Ovary (tissue), 9 donors: ENCODE results near the gene UPK3A. TPM values are rescaled to one million over a fixed set of nuclear protein-coding genes. Genes with fewer than 3 reads are reported as not detected.

ENCODE experiments used
- DNase-seq, 5 donors: peaks; one replicate each; pipeline ENCODE4 v3.0.0-alpha.2; 2019 to 2020
- H3K27ac ChIP-seq, 2 donors: fragments of 200-600 bp; one replicate each; pipeline versions ENCODE4 v1.5.1 to v1.8.0; 2019 to 2022
- H3K27me3 ChIP-seq: fragments of 200-600 bp; one replicate; pipeline ENCODE4 v1.8.0; 2022
- H3K36me3 ChIP-seq: fragments of 200-600 bp; sonication (generic); one replicate; pipeline ENCODE4 v1.5.1; 2019
- H3K4me1 ChIP-seq: one replicate; pipeline ENCODE4 v1.8.1; 2013; ENCODE audit warnings: mild to moderate bottlenecking, moderate library complexity; ENCODE audit not compliant: insufficient read depth
- H3K4me3 ChIP-seq: fragments of 200-600 bp; sonication (generic); one replicate; pipeline ENCODE4 v1.5.1; 2017
- H3K9me3 ChIP-seq, 2 donors: fragments of 200-600 bp in 1 of 2; sonication (generic) in 1 of 2; one replicate each; pipeline versions ENCODE4 v1.5.1 to v1.8.1; 2013 to 2019; ENCODE audit warnings: mild to moderate bottlenecking in 1 of 2, moderate library complexity in 1 of 2
- CTCF ChIP-seq, 3 donors: fragments of 450-650 bp in 2 of 3; fragments of 200-600 bp in 1 of 3; IDR thresholded peaks; one replicate each; pipeline versions ENCODE4 v1.5.1 to v1.8.0; 2016 to 2022; ENCODE audit warnings: antibody characterized with exemption in 3 of 3, mild to moderate bottlenecking in 1 of 3
- EP300 ChIP-seq: sonication (generic); formaldehyde crosslinking; IDR thresholded peaks from one replicate; pipeline ENCODE4 v1.6.1; 2017; ENCODE audit warnings: antibody characterized with exemption
- POLR2A ChIP-seq: fragments of 450-650 bp; IDR thresholded peaks from one replicate; pipeline ENCODE4 v1.6.1; 2017; ENCODE audit warnings: antibody characterized with exemption, mild to moderate bottlenecking, moderate library complexity
- WGBS, 3 donors: extraction: QIAGEN DNeasy Blood & Tissue Kit in 1 of 3; methylation state at CpG; one replicate each; pipeline versions ENCODE4 v1.1.5 to v1.1.7; 2013 to 2017; 5-methylcytosine and 5-hydroxymethylcytosine counted together
- intact Hi-C, 4 donors: fragments of 100-400 bp; cut with DNase I; formaldehyde crosslinking; loops; one replicate each; pipeline versions ENCODE4 v1.11.0 to v1.15.1; 2022 to 2023
- polyA plus RNA-seq, 2 donors: library from polyadenylated mRNA; stranded (reverse); fragments of 200-250 nt in 1 of 2; fragments of 350-450 nt in 1 of 2; fragmentation: Illumina TruSeq in 1 of 2; extraction: RNeasy Lipid Tissue Mini Kit (QIAGEN cat#74804) in 1 of 2; gene quantifications; one replicate each; pipeline ENCODE4 v1.2.3, GENCODE V29; 2013 to 2014
- total RNA-seq, 7 donors: library from RNA; depleted of rRNA in 2 of 7; stranded (reverse); fragments of >200 nt in 2 of 7; fragmentation: NEBNext Ultra II Directional in 3 of 7; extraction: Animal tissue kit (Norgen Biotek cat#: 25700) in 3 of 7; gene quantifications; one replicate each; pipeline versions ENCODE4 v1.1.0 to v1.2.4, GENCODE V29; 2016 to 2023
- donor health status: DM: no; HTN: no; CAD: no; lungs with moderate emphysema.
- donor health status: DM: no; HTN: no; CAD: no.
- donor health status: Bipolar disorder and iron deficiency.
- donor health status: DM: yes; HTN: yes; CAD: no.
- donor health status: DM: no; HTN: no; CAD: no.
- donor health status: DM: yes; HTN: yes; CAD: no.

The UPK3A gene
- total and polyA plus RNA-seq, 9 donors, result 0.22 TPM; not detected in 8

GRCh38 chr22:45332001-45332400, 47.3 kb downstream of the UPK3A start:
- H3K36me3 ChIP-seq, result no peaks in the 10 kb centered on the region
- WGBS, 3 donors, result 93 to 97% (median 95%) methylated on average over 7 of the region's 7 CpGs
- intact Hi-C loops, result no loop called here

GRCh38 chr22:45334068-45334467, 49.3 kb downstream of the UPK3A start:
- no peak for DNase-seq
- TF ChIP-seq EP300 (no peak), CTCF (IDR thresholded peaks at IDR 0.05) (no peak), POLR2A (no peak)
- Histone ChIP-seq H3K27me3 (no peaks in the 10 kb centered on the region), H3K36me3 (no peaks in the 10 kb centered on the region), H3K27ac (no peak overlapping the region), H3K9me3 (no peaks in the 10 kb centered on the region), H3K4me3 (no peak overlapping the region), H3K4me1 (peaks cover 7% of the 10 kb centered on the region)
- WGBS, 3 donors, result 63 to 65% (median 64%) methylated on average over 5 of the region's 5 CpGs
- intact Hi-C loops, result no loop called here

More at GRCh38 chr22:45332001-45332400, 47.3 kb downstream of the UPK3A start:
- H3K4me3 ChIP-seq, result no peak overlapping the region
- no peaks in the 10 kb centered on the region for H3K9me3 ChIP-seq
- no peak overlapping the region for H3K27ac ChIP-seq
- TF ChIP-seq EP300 (no peak), POLR2A (no peak), CTCF (IDR thresholded peaks at IDR 0.05) (no peak)
- DNase-seq, result no peak
- H3K27me3 ChIP-seq, result no peaks in the 10 kb centered on the region
- H3K4me1 ChIP-seq, result peaks cover 4% of the 10 kb centered on the region

GRCh38 chr22:45334528-45334927, 49.8 kb downstream of the UPK3A start:
- H3K27ac ChIP-seq, result no peak overlapping the region
- TF ChIP-seq EP300, result no peak
- no peak for TF ChIP-seq POLR2A
- no peak for TF ChIP-seq CTCF (IDR thresholded peaks at IDR 0.05)
- no peaks in the 10 kb centered on the region for H3K36me3 ChIP-seq

GRCh38 chr22:45335021-45335818, 50.5 kb downstream of the UPK3A start:
- Histone ChIP-seq H3K36me3 (no peaks in the 10 kb centered on the region), H3K27me3 (no peaks in the 10 kb centered on the region), H3K4me1 (peaks cover 7% of the 10 kb centered on the region), H3K4me3 (no peak overlapping the region), H3K27ac (no peak overlapping the region), H3K9me3 (no peaks in the 10 kb centered on the region)
- TF ChIP-seq POLR2A (no peak), CTCF (IDR thresholded peaks at IDR 0.05) (no peak), EP300 (no peak)
- intact Hi-C loops, result no loop called here
- WGBS, 3 donors, result 69 to 79% (median 78%) methylated on average over 26 of the region's 26 CpGs
- DNase-seq, result no peak

More at GRCh38 chr22:45334528-45334927, 49.8 kb downstream of the UPK3A start:
- Histone ChIP-seq H3K27me3 (no peaks in the 10 kb centered on the region), H3K4me1 (peaks cover 7% of the 10 kb centered on the region), H3K4me3 (no peak overlapping the region), H3K9me3 (no peaks in the 10 kb centered on the region)
- intact Hi-C loops, result no loop called here
- 80 to 85% (median 84%) methylated on average over 9 of the region's 9 CpGs for WGBS, 3 donors
- no peak for DNase-seq
